ENCODE measurements around the gene ID1.

Gene ID1

GRCh38 chr20:31580706-31581105 is 24.4 kb upstream of the ID1 start:
- DNase-seq (ENCODE audit: low read depth, low spot score), result no peak
- Histone ChIP-seq H3K4me3 (ENCODE audit: insufficient read length, low read depth) (no peak overlapping the region), H3K36me3 (ENCODE audit: insufficient read depth, insufficient read length, low read length) (peaks cover 11% of the 10 kb centered on the region), H3K4me1 (ENCODE audit: insufficient read depth, insufficient read length) (peaks cover 3% of the 10 kb centered on the region), H3K27me3 (ENCODE audit: insufficient read depth, insufficient read length) (no peaks in the 10 kb centered on the region), H3K9ac (ENCODE audit: insufficient read length, low read depth) (no peak overlapping the region), H3K9me3 (ENCODE audit: insufficient read depth, low read length) (peaks cover 8% of the 10 kb centered on the region; the same call in 1 of the 2 replicates)
- TF ChIP-seq ZNF274 (IDR thresholded peaks at IDR 0.05; ENCODE audit: low read depth, low read length) (no peak), YY1 (IDR thresholded peaks at IDR 0.05; ENCODE audit: insufficient read depth, insufficient read length) (no peak), SUZ12 (IDR thresholded peaks at IDR 0.05; ENCODE audit: extremely low read depth, insufficient read depth, insufficient read length) (no peak)

GRCh38 chr20:31581391-31581790 is 23.7 kb upstream of the ID1 start:
- Histone ChIP-seq H3K4me3 (ENCODE audit: insufficient read length, low read depth) (no peak overlapping the region), H3K27me3 (ENCODE audit: insufficient read depth, insufficient read length) (no peaks in the 10 kb centered on the region), H3K36me3 (ENCODE audit: insufficient read depth, insufficient read length, low read length) (peaks cover 8% of the 10 kb centered on the region), H3K9ac (ENCODE audit: insufficient read length, low read depth) (peak overlapping the region; percentile 36), H3K4me1 (ENCODE audit: insufficient read depth, insufficient read length) (peaks cover 3% of the 10 kb centered on the region), H3K9me3 (ENCODE audit: insufficient read depth, low read length) (peaks cover 8% of the 10 kb centered on the region; the same call in 1 of the 2 replicates)
- no peak for DNase-seq (ENCODE audit: low read depth, low spot score)
- TF ChIP-seq YY1 (IDR thresholded peaks at IDR 0.05; ENCODE audit: insufficient read depth, insufficient read length) (no peak), SUZ12 (IDR thresholded peaks at IDR 0.05; ENCODE audit: extremely low read depth, insufficient read depth, insufficient read length) (no peak), ZNF274 (IDR thresholded peaks at IDR 0.05; ENCODE audit: low read depth, low read length) (no peak)

GRCh38 chr20:31587545-31588389 is 17.3 kb upstream of the ID1 start:
- Histone ChIP-seq H3K36me3 (ENCODE audit: insufficient read depth, insufficient read length, low read length) (no peaks in the 10 kb centered on the region), H3K4me3 (ENCODE audit: insufficient read length, low read depth) (no peak overlapping the region), H3K9me3 (ENCODE audit: insufficient read depth, low read length) (no peaks in the 10 kb centered on the region), H3K4me1 (ENCODE audit: insufficient read depth, insufficient read length) (peaks cover 4% of the 10 kb centered on the region), H3K9ac (ENCODE audit: insufficient read length, low read depth) (no peak overlapping the region), H3K27me3 (ENCODE audit: insufficient read depth, insufficient read length) (no peaks in the 10 kb centered on the region)
- TF ChIP-seq ZNF274 (IDR thresholded peaks at IDR 0.05; ENCODE audit: low read depth, low read length) (no peak), YY1 (IDR thresholded peaks at IDR 0.05; ENCODE audit: insufficient read depth, insufficient read length) (no peak), SUZ12 (IDR thresholded peaks at IDR 0.05; ENCODE audit: extremely low read depth, insufficient read depth, insufficient read length) (no peak)
- DNase-seq (ENCODE audit: low read depth, low spot score), result no peak

GRCh38 chr20:31590717-31591225 is 14.3 kb upstream of the ID1 start:
- TF ChIP-seq SUZ12 (IDR thresholded peaks at IDR 0.05; ENCODE audit: extremely low read depth, insufficient read depth, insufficient read length) (no peak), ZNF274 (IDR thresholded peaks at IDR 0.05; ENCODE audit: low read depth, low read length) (no peak), YY1 (IDR thresholded peaks at IDR 0.05; ENCODE audit: insufficient read depth, insufficient read length) (no peak)
- Histone ChIP-seq H3K4me1 (ENCODE audit: insufficient read depth, insufficient read length) (peaks cover 12% of the 10 kb centered on the region), H3K4me3 (ENCODE audit: insufficient read length, low read depth) (no peak overlapping the region)

GRCh38 chr20:31593221-31594001 is 11.7 kb upstream of the ID1 start:
- TF ChIP-seq ZNF274 (IDR thresholded peaks at IDR 0.05; ENCODE audit: low read depth, low read length) (no peak), YY1 (IDR thresholded peaks at IDR 0.05; ENCODE audit: insufficient read depth, insufficient read length) (no peak), SUZ12 (IDR thresholded peaks at IDR 0.05; ENCODE audit: extremely low read depth, insufficient read depth, insufficient read length) (no peak)
- DNase-seq (ENCODE audit: low read depth, low spot score), result no peak
- peak overlapping the region; percentile 33 for H3K9ac ChIP-seq (ENCODE audit: insufficient read length, low read depth)
- no peaks in the 10 kb centered on the region for H3K27me3 ChIP-seq (ENCODE audit: insufficient read depth, insufficient read length)
- H3K4me3 ChIP-seq (ENCODE audit: insufficient read length, low read depth), result no peak overlapping the region
- no peaks in the 10 kb centered on the region for H3K9me3 ChIP-seq (ENCODE audit: insufficient read depth, low read length)
- peaks cover 12% of the 10 kb centered on the region for H3K4me1 ChIP-seq (ENCODE audit: insufficient read depth, insufficient read length)
- H3K36me3 ChIP-seq (ENCODE audit: insufficient read depth, insufficient read length, low read length), result no peaks in the 10 kb centered on the region

More at GRCh38 chr20:31590717-31591225, 14.3 kb upstream of the ID1 start:
- Histone ChIP-seq H3K9me3 (ENCODE audit: insufficient read depth, low read length) (no peaks in the 10 kb centered on the region), H3K36me3 (ENCODE audit: insufficient read depth, insufficient read length, low read length) (no peaks in the 10 kb centered on the region), H3K9ac (ENCODE audit: insufficient read length, low read depth) (no peak overlapping the region), H3K27me3 (ENCODE audit: insufficient read depth, insufficient read length) (no peaks in the 10 kb centered on the region)
- no peak for DNase-seq (ENCODE audit: low read depth, low spot score)

- H3K36me3 ChIP-seq (ENCODE audit: insufficient read depth, insufficient read length, low read length), result no peaks in the 10 kb centered on the region
- H3K27me3 ChIP-seq (ENCODE audit: insufficient read depth, insufficient read length), result no peaks in the 10 kb centered on the region
- TF ChIP-seq ZNF274 (IDR thresholded peaks at IDR 0.05; ENCODE audit: low read depth, low read length) (no peak), SUZ12 (IDR thresholded peaks at IDR 0.05; ENCODE audit: extremely low read depth, insufficient read depth, insufficient read length) (no peak), YY1 (IDR thresholded peaks at IDR 0.05; ENCODE audit: insufficient read depth, insufficient read length) (no peak)
- no peak overlapping the region for H3K4me3 ChIP-seq (ENCODE audit: insufficient read length, low read depth)
- no peak for DNase-seq (ENCODE audit: low read depth, low spot score)
- no peaks in the 10 kb centered on the region for H3K9me3 ChIP-seq (ENCODE audit: insufficient read depth, low read length)
- peaks cover 12% of the 10 kb centered on the region for H3K4me1 ChIP-seq (ENCODE audit: insufficient read depth, insufficient read length)
- H3K9ac ChIP-seq (ENCODE audit: insufficient read length, low read depth), result peak overlapping the region; percentile 63
Observed at GRCh38 chr20:31594002-31594557, 11.0 kb upstream of the ID1 start.
